Measurements from ENCODE around the gene THSD7B.

- TF ChIP-seq POLR2A (IDR thresholded peaks at IDR 0.05; ENCODE audit: low read length), result no peak
- no peak for TF ChIP-seq GATA1 (IDR thresholded peaks at IDR 0.05; ENCODE audit: low read depth, low read length)
Observed at GRCh38 chr2:137151731-137152130, 386.4 kb downstream of the THSD7B start.

Measured in erythroblast (primary cell).